Frontal cortex (tissue), 4 donors: ENCODE data around the gene PF4V1. TPM values are rescaled to one million over a fixed set of nuclear protein-coding genes. Genes with fewer than 3 reads are reported as not detected.

Source experiments
- DNase-seq, 2 donors: peaks; one replicate each; pipeline ENCODE4 v3.0.0; 2012; ENCODE audit warnings: low spot score in 2 of 2
- FAIRE-seq: peaks from 2 replicates; lab custom pipeline; 2012; peaks lifted over from hg19 to GRCh38; lab: Jason Lieb, UNC
- total RNA-seq: library from RNA; depleted of rRNA; stranded (reverse); fragments of >200 nt; gene quantifications from one replicate; pipeline ENCODE4 v1.2.3, GENCODE V29; 2014
- donor health status: control.
- donor health status: control.
- donor health status: control.

Gene PF4V1
- 0.41 TPM for total RNA-seq

DNA sequence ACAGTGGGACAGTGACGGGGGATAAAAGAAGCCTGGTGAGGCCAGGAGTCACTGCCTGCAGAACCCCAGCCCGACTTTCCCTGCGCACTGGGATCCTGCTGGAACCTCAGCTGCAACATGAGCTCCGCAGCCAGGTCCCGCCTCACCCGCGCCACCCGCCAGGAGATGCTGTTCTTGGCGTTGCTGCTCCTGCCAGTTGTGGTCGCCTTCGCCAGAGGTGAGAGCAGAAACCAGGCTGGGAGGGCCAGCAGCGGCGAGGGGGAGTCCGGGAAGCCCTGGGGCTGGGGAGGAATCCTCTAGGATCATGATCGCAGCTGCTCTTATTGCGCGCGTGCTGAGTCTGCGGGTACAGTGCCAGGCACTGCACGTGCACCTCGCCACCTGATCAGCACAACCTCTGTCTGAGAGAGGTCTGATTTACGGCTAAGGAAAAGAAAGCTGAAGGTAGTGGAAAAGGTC, at the start of gene PF4V1:
Gene PF4V1 (plus strand): TSS at position 51 of the 459 bp plus-strand sequence. CDS start 67 bp downstream, at position 118.
- FAIRE-seq, result no peak
- no peak for DNase-seq

DNA sequence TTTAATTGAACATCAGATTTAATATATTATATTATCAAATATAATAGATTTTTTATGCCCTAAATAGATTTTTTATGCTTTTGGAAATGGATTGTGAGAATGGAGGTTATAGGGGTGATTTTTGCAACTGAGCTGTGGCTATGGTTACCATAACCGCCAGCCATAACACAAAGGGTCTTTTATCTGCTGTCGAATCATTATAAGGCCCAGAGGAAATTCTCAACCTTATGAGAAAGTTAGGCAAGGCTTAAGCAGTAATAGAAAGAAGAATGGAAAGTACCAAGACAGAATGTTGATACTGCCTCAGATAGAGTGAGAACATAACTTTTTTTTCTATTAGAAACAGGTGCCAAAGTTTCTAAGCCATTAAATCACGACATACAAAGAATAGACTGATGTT, 42.9 kb upstream of the PF4V1 start:
- DNase-seq (no peak), FAIRE-seq (no peak)

DNA sequence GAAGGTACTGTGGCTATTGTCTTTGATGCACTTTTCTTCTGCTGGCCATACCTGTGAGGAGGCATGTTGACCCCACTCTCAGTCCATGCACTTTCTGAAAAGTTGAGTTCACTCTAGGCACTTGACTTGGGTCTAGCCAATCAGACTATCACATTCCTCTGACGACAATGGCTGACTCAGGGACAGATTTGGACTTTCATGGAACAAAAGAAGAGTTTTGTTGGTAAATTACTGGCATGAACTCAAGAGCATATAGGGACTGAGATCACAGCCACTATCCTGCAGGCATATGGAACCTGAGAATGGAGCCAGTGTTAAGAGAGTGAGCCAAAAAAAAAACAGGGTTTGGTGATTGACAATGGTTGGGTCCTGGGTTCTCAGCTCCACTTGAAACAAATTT, 41.3 kb upstream of the PF4V1 start:
- DNase-seq (no peak), FAIRE-seq (no peak)

DNA sequence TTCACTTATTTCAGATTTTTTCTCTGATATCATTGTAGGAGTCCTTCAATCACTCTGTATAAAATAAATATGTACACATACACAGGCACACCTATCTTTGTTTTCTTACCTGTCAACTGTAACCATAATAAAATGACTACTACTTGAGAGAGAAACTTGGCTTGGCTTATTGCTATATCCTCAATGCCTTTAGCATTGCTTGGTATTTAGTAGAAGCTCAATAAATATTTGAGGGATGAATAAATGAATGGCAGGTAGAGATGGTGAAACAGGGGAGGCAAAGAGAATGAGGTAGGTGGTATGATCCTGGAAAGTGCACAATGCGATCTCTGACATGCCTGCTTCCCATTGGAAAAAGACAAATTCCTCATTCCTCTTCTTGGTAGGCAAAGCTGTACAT, 38.4 kb upstream of the PF4V1 start:
- FAIRE-seq, result no peak
- no peak for DNase-seq

GRCh38 chr4:73815145-73815544, 38.0 kb upstream of the PF4V1 start:
- DNase-seq (no peak), FAIRE-seq (no peak)

- DNase-seq (no peak), FAIRE-seq (no peak)
These were observed 36.3 kb upstream of the PF4V1 start for GRCh38 chr4:73816814-73817213.

GRCh38 chr4:73817341-73817740, 35.8 kb upstream of the PF4V1 start:
- DNase-seq (no peak), FAIRE-seq (no peak)

- no peak for DNase-seq
- FAIRE-seq, result no peak
These were observed 31.8 kb upstream of the PF4V1 start for GRCh38 chr4:73821325-73821724.

- FAIRE-seq, result no peak
- no peak for DNase-seq
These were observed 30.7 kb upstream of the PF4V1 start for GRCh38 chr4:73822389-73822788.

GRCh38 chr4:73822812-73823504, 30.1 kb upstream of the PF4V1 start:
- DNase-seq, result no peak
- no peak for FAIRE-seq

DNA sequence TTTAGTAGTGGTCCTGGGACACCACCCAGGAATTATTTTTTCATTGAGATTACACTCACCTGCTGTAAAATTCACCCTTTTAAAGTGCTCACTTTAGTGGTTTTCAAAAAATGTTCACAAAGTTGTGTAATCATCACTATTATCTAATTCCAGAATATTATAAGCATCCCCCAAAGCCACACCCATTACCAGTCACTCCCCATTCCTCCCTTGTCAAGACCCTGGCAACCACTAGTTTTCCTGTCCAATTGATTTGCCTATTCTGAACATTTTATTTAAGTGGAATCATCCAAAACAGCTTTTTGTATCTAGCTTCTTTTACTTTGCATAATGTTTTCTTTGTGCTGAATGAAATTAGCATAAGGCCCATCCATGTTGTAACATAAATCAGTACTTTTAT, 29.3 kb upstream of the PF4V1 start:
- DNase-seq, result no peak
- FAIRE-seq, result no peak

- no peak for DNase-seq
- no peak for FAIRE-seq
These were observed 24.1 kb upstream of the PF4V1 start for GRCh38 chr4:73828956-73829355.

GRCh38 chr4:73831569-73831968, 21.5 kb upstream of the PF4V1 start:
- DNase-seq, result no peak
- FAIRE-seq, result no peak

DNA sequence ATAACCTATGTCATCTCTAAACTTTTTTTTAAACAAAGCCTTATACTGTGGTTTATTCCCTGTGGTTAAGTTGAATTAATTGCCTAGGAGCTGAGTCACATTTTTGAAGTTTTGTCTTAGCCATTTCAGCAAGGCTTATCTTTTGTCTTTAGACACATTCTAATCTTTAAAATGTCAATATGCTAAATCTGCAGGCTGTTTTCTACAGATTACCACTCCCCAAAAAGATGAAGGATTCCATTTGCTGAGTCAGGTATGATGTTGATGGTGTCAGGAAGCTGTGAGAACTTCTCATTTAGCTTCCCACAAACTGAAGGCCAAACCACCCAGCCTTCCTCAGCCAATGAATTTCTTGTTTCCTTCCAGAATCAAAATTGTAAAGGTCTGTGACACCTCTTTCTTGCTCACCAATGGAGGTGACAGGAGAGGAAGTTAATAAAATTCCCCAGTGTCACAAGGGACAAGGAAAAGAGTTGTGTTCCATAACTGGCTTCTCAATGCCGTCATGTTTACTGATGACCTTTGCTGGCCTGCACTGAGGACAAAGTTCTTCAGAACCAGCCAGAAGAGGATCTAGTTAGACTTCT, 20.4 kb upstream of the PF4V1 start:
- DNase-seq, result no peak

GRCh38 chr4:73836373-73837279, 16.5 kb upstream of the PF4V1 start, which contains the start of gene CXCL6:
TSS of gene CXCL6 (plus strand) at chr4:73836678. CDS start at chr4:73836751, 73 bp downstream.
- DNase-seq (no peak), FAIRE-seq (no peak)

More for the DNA sequence above, 20.4 kb upstream of the PF4V1 start:
- no peak for FAIRE-seq

GRCh38 chr4:73839071-73839470, 14.0 kb upstream of the PF4V1 start:
- no peak for FAIRE-seq

DNA sequence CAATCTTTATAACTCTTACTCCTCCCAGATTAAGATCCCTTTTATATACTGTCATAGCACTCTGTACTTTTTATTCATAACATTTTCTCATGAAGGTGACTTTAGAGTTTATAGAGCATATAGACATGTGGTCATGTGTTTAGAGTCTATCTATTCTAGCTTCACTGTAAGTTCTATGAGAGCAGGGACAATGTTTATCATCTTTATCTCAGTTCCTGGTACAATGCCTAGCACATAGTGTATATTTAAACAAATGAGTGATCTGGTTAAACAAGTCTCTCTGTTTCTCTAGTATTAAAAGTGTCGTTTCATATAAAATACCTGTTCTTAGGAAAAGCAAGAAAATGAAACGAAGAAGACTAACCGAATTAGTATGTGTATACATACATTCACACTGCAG, 13.4 kb upstream of the PF4V1 start:
- no peak for DNase-seq
- FAIRE-seq, result no peak

More at GRCh38 chr4:73839071-73839470, 14.0 kb upstream of the PF4V1 start:
- no peak for DNase-seq

DNA sequence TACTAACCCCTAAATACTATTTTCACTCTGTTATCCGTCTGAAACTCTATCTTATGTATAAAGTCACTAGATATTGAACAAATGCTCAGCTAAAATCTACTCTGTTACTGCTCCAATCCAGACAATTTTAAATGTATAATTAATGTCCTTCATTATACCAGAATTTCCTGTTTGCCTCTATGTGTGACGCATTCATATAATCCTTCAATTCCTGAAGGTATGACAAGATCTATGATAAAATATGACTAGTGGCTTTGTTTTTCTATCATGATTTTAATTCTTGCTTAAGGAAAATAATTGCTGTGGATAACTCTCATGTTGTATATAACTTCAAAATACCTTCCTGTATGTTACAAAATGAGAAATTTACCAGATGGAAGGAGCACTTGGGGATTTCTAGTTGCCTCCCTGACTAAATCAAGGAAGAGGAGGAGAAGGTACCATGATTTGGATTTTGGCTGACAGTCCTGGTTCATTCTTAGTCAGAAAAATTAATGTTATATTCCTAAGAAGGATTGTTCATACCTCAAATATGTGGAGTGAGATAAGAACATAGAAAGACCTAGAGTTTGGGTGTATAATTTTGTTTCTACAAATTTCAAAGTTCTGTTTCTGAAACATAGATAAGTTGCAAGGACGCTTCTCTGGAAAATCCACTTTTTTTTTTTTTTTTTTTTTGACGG, 11.7 kb upstream of the PF4V1 start:
- DNase-seq, result no peak
- FAIRE-seq, result no peak

GRCh38 chr4:73842696-73843095, 10.4 kb upstream of the PF4V1 start:
- no peak for DNase-seq
- FAIRE-seq, result no peak

DNA sequence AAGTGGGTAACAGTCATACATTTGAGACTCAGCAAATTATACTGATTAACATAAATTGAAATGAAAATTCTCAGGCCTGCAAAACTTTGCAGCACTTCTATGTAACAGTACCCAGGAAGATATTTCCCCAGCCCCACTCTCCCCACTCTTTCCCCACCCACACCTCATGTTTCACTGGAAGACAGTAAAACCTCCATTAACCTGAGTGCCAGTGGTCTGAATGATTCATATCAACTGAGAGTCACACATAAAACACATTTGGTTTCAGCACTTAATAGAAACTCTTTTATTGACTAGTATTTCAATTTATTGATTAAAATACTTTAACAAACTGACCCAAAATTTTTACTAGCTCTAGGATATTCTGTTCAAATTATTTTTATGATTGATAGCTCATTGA, 9.7 kb upstream of the PF4V1 start:
- FAIRE-seq (no peak), DNase-seq (no peak)
